ENCODE data around the gene IGLON5.

- no peak for TF ChIP-seq GATA3 (IDR thresholded peaks at IDR 0.05; ENCODE audit: low read depth, low read length)
- no peak for TF ChIP-seq GATA2 (IDR thresholded peaks at IDR 0.05; ENCODE audit: low read depth, low read length)
These were observed 17.1 kb upstream of the IGLON5 start for GRCh38 chr19:51294211-51294976.
